GM21381 (cell line): ENCODE results near the gene LCN2.

Experiments
- ATAC-seq: cut with Tn5 transposase; IDR thresholded peaks from one replicate; pipeline ENCODE4 v1.9.1; 2021; ENCODE audit warnings: mild to moderate bottlenecking, moderate library complexity; ENCODE audit not compliant: unreplicated experiment

LCN2 gene

GRCh38 chr9:128114326-128115186 lies 34.7 kb upstream of the LCN2 start:
- ATAC-seq: no peak

GRCh38 chr9:128115187-128116103 lies 33.8 kb upstream of the LCN2 start:
- no peak for ATAC-seq

GRCh38 chr9:128116104-128117083 lies 32.9 kb upstream of the LCN2 start:
- no peak for ATAC-seq

- ATAC-seq: peak; percentile 50
Observed at GRCh38 chr9:128117613-128118471, 31.4 kb upstream of the LCN2 start.

- no peak for ATAC-seq
Observed at GRCh38 chr9:128118472-128118857, 30.8 kb upstream of the LCN2 start.

- no peak for ATAC-seq
Observed at GRCh38 chr9:128118971-128119665, 30.1 kb upstream of the LCN2 start.

- ATAC-seq: no peak
Observed at GRCh38 chr9:128120061-128120740, 29.1 kb upstream of the LCN2 start.

GRCh38 chr9:128120741-128121465 lies 28.4 kb upstream of the LCN2 start:
- no peak for ATAC-seq

- ATAC-seq: no peak
Observed at GRCh38 chr9:128121466-128121810, 27.8 kb upstream of the LCN2 start.

GRCh38 chr9:128121924-128122808 lies 27.1 kb upstream of the LCN2 start:
- no peak for ATAC-seq

- no peak for ATAC-seq
Observed at GRCh38 chr9:128122809-128123175, 26.5 kb upstream of the LCN2 start.

- ATAC-seq: no peak
Observed at GRCh38 chr9:128123451-128124080, 25.7 kb upstream of the LCN2 start.

- no peak for ATAC-seq
Observed at GRCh38 chr9:128124451-128124850, 24.8 kb upstream of the LCN2 start.

- ATAC-seq: no peak
Observed at GRCh38 chr9:128124873-128125579, 24.2 kb upstream of the LCN2 start.

GRCh38 chr9:128125580-128126354 lies 23.5 kb upstream of the LCN2 start:
- no peak for ATAC-seq
